ENCODE measurements around the gene TMPRSS13. TPM values are rescaled to one million over a fixed set of nuclear protein-coding genes. Genes with fewer than 3 reads are reported as not detected.
A peak's percentile ranks its signal among the peaks of the same experiment; 100 is the strongest.

The TMPRSS13 gene
- total RNA-seq, 6 experiments from 2014 or later: 0.09 to 0.61 (median 0.12) TPM; not detected in 3

DNA sequence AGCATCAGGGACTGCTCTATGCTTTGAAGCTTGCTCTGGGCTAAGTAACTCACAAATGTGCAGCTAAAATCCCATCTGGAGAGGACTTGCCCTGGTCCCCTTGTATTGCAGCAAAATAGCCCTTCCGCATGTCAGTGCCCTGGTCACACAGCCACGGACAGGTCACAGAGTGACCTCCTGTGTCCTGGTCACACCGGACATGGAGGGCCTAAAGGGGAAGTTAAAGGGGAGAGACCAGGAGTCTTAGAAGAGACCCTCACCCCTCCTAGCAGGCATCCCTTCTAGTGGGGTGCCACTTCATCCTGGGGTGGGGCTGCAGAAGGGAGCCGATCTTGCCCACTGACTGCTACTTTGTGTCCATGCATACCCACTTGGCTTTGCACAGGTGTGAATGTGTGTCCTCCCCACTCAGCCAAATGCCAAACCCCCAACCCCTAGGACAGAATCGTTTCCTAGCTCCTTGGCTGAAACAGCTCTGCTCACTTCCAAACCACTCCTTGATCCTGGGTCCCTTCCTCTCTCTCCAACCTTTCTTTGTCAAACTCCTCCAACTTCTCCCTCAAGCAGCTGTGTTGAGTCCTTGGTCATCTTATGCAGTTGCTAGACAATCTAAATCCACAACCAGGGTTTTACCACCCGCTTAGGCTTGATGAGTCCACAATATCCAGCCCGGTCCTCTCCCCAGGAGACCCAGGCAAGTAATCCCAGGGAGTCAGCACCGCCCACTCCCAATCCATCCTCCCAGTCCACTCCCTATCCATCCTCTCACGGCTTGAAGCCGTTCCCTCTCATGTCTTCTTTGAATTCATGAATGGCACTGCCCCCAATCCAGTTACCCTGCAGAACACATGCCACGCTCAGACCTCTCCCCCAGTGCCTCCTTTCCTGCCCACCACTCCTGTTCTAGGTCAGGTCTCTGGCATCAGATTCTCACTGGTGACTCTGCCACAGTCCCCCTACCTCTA is 49.4 kb downstream of the TMPRSS13 start:
- intact Hi-C loops (cut with DNase I): no loop called here
- no peak for TF ChIP-seq POLR2A (IDR thresholded peaks at IDR 0.05)
- TF ChIP-seq, protein P1, sequence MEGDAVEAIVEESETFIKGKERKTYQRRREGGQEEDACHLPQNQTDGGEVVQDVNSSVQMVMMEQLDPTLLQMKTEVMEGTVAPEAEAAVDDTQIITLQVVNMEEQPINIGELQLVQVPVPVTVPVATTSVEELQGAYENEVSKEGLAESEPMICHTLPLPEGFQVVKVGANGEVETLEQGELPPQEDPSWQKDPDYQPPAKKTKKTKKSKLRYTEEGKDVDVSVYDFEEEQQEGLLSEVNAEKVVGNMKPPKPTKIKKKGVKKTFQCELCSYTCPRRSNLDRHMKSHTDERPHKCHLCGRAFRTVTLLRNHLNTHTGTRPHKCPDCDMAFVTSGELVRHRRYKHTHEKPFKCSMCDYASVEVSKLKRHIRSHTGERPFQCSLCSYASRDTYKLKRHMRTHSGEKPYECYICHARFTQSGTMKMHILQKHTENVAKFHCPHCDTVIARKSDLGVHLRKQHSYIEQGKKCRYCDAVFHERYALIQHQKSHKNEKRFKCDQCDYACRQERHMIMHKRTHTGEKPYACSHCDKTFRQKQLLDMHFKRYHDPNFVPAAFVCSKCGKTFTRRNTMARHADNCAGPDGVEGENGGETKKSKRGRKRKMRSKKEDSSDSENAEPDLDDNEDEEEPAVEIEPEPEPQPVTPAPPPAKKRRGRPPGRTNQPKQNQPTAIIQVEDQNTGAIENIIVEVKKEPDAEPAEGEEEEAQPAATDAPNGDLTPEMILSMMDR (IDR thresholded peaks at IDR 0.05): no peak
- H3K4me1 ChIP-seq: no peaks in the 10 kb centered on the region
- H3K27me3 ChIP-seq: peaks cover 0 to 4% of the 10 kb centered on the region in 2 donors
- no peak overlapping the region for H3K4me3 ChIP-seq
- no peak for ATAC-seq
- DNase-seq: no peak
- 52% methylated on average over 9 of the region's 11 CpGs for WGBS (ENCODE audit: insufficient coverage, low coverage, low lambda C conversion rate, missing lambda C conversion rate)
- no peak overlapping the region for H3K27ac ChIP-seq
- H3K36me3 ChIP-seq: no peaks in the 10 kb centered on the region
- H3K9me3 ChIP-seq: no peaks in the 10 kb centered on the region

DNA sequence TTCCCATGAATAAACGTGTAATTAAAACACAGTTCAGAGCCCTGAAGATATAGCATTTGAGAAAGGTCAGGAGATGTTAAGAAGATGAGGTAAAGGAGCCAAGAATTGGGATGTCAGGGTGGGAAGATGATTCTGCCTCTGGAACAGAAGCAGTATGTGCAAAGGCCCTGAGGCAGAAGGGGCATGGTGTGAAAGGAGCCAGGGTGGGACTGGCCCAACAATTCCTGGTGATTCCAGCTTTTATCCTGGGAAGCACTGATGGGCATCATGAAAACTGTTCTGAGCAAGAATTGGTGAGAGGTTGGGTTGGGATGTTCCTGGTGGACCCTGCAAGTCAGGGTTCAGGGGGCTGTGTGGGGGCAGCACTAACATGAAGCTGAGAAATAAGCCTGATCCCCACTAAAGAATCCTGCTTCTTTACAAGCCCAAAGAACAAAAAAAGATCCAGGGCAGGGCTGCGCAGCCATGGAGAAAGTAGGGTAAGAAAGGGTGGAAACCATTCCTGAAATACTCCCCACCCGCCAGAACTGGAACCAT is 50.2 kb downstream of the TMPRSS13 start:
- 66% methylated on average over 2 of the region's 3 CpGs for WGBS (ENCODE audit: insufficient coverage, low coverage, low lambda C conversion rate, missing lambda C conversion rate)
- TF ChIP-seq, protein P1 (IDR thresholded peaks at IDR 0.05): no peak
- no peak for TF ChIP-seq POLR2A (IDR thresholded peaks at IDR 0.05)
- Histone ChIP-seq H3K9me3 (no peaks in the 10 kb centered on the region), H3K27ac (no peak overlapping the region), H3K36me3 (no peaks in the 10 kb centered on the region), H3K4me3 (no peak overlapping the region), H3K27me3 (peaks cover 0 to 4% of the 10 kb centered on the region in 2 donors), H3K4me1 (no peaks in the 10 kb centered on the region)
- intact Hi-C loops (cut with DNase I): no loop called here
- no peak for ATAC-seq
- DNase-seq: no peak

DNA sequence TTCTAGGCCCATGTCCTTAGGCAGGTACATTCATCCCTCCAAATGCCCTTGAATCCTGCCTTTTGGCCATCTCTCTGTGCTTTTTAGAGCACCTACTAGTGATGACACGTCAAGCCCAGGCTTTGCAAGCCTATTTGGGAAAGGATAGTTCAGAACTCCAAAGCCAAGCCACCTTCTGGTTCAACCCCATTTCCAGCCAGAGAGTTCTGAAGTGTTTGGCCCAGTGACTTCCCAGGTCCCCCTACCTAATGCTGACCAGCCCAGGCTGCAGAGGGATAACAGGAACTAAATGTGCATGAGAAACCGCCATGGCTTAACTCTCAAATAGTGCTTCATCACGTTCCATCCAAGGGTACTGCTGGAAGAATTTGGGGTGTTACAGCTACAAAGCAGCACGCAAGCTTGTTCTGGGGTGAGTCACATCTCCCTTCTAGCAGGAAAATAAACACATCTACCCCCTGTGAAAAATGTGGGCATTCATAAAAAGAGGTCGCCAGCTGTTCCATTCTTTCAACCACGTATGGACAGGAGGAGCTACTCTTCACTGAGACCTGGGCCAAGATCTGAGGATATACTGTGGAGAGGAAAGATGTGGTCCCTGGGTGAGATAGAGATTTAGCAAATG is 50.8 kb downstream of the TMPRSS13 start:
- Histone ChIP-seq H3K9me3 (no peaks in the 10 kb centered on the region), H3K4me3 (no peak overlapping the region), H3K27ac (no peak overlapping the region), H3K4me1 (no peaks in the 10 kb centered on the region), H3K36me3 (no peaks in the 10 kb centered on the region), H3K27me3 (peaks cover 0 to 4% of the 10 kb centered on the region in 2 donors)
- ATAC-seq (no peak), DNase-seq (no peak)
- TF ChIP-seq, protein P1 (IDR thresholded peaks at IDR 0.05): no peak
- no peak for TF ChIP-seq POLR2A (IDR thresholded peaks at IDR 0.05)
- intact Hi-C loops (cut with DNase I): no loop called here
- WGBS (ENCODE audit: insufficient coverage, low coverage, low lambda C conversion rate, missing lambda C conversion rate): 77% methylated on average over 5 of the region's 6 CpGs

DNA sequence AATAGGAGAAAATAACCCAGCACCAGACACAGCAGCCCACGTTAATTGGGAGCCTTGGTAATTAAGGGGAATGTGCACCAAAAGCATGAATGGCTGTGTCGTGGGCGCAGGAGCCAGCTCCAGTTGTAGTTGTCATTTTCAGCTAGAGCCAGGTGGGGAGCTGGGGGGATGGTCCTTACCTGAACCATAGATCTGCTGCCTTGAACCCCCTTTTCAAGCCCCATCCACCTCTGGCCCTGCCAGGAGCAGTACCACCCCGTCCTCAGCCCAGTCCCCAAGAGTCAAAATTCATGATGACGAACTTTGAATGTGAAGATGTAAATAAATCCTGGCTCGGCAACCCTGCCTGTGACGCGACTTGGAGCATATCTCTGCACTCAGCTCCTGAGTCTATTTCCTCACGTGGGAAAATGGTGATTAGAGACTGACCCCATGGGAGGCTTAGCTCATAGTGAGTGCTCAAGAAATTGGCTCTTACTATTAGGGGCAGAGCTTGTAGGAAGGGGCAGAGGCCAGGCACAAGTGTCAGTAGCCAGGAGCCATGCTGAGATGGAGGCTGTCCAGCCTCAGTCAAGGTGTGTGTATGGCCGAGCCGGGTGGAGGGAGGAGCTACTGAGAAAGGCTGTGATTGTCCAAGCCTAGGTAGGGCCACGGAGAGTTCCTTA is 52.0 kb downstream of the TMPRSS13 start:
- Histone ChIP-seq H3K36me3 (no peaks in the 10 kb centered on the region), H3K27me3 (peaks cover 0 to 4% of the 10 kb centered on the region in 2 donors), H3K4me1 (no peaks in the 10 kb centered on the region), H3K9me3 (no peaks in the 10 kb centered on the region), H3K4me3 (peak overlapping the region; percentile 39 to 48 (median 42)), H3K27ac (peak overlapping the region; percentile 6 to 78 (median 49))
- ATAC-seq (no peak), DNase-seq (no peak)
- TF ChIP-seq, protein P1 (IDR thresholded peaks at IDR 0.05): no peak
- intact Hi-C loops (cut with DNase I): no loop called here
- 25% methylated on average over 10 of the region's 12 CpGs for WGBS (ENCODE audit: insufficient coverage, low coverage, low lambda C conversion rate, missing lambda C conversion rate)
